ELR (cell line): ENCODE data around the gene NDUFV1.
"Not testable (repeated sequence)": the region's sequence is repeated elsewhere in the genome, so short reads cannot be mapped to it uniquely, and the experiment has no call there.

Experiments
- DNase-seq: peaks from one replicate; pipeline ENCODE4 v3.0.0-alpha.2; 2015; ENCODE audit warnings: low read depth

NDUFV1 gene

GRCh38 chr11:67657300-67657699, 50.6 kb downstream of the NDUFV1 start:
- DNase-seq = no peak

- DNase-seq = not testable (repeated sequence)
Observed at GRCh38 chr11:67659651-67660165, 53.0 kb downstream of the NDUFV1 start.

- DNase-seq = not testable (repeated sequence)
Observed at GRCh38 chr11:67660752-67661151, 54.0 kb downstream of the NDUFV1 start.
